ENCODE results near the gene TMEM125. TPM values are rescaled to one million over a fixed set of nuclear protein-coding genes. Genes with fewer than 3 reads are reported as not detected.

TMEM125 gene
- total RNA-seq, 2 donors from 2014 or later = 59.8 to 80.0 TPM

DNA sequence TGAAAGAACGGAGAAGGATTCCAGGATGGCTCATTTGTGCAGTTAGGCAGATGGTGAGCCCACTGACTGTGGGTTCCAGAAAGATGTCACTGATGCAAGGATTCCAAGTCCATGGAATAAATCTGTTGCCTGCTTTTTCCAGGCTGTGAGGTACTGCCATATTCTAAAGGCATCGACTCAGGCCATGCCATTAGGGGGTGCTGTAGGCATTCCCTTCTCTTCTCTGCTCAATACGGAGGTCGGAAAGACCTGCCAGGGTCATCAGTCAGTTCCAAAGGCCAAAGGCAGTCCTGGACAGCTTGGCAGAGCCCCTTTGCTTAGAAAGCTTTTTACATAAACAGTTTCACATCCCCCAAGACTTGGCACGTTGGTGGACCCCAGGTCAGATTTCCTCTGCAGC, 31.7 kb upstream of the TMEM125 start:
- H3K9me3 ChIP-seq = no peaks in the 10 kb centered on the region
- TF ChIP-seq, protein P1, sequence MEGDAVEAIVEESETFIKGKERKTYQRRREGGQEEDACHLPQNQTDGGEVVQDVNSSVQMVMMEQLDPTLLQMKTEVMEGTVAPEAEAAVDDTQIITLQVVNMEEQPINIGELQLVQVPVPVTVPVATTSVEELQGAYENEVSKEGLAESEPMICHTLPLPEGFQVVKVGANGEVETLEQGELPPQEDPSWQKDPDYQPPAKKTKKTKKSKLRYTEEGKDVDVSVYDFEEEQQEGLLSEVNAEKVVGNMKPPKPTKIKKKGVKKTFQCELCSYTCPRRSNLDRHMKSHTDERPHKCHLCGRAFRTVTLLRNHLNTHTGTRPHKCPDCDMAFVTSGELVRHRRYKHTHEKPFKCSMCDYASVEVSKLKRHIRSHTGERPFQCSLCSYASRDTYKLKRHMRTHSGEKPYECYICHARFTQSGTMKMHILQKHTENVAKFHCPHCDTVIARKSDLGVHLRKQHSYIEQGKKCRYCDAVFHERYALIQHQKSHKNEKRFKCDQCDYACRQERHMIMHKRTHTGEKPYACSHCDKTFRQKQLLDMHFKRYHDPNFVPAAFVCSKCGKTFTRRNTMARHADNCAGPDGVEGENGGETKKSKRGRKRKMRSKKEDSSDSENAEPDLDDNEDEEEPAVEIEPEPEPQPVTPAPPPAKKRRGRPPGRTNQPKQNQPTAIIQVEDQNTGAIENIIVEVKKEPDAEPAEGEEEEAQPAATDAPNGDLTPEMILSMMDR (IDR thresholded peaks at IDR 0.05) = peak; percentile 68
- no peak overlapping the region for H3K9ac ChIP-seq (ENCODE audit: low read depth in 2 of 2, low read length in 2 of 2)
- H3K27ac ChIP-seq = no peak overlapping the region
- DNase-seq = peak; percentile 82
- H3K36me3 ChIP-seq = no peaks in the 10 kb centered on the region
- intact Hi-C loops (cut with DNase I) = no loop called here
- no peaks in the 10 kb centered on the region for H3K4me1 ChIP-seq
- no peak overlapping the region for H3K4me3 ChIP-seq
- no peaks in the 10 kb centered on the region for H3K27me3 ChIP-seq

DNA sequence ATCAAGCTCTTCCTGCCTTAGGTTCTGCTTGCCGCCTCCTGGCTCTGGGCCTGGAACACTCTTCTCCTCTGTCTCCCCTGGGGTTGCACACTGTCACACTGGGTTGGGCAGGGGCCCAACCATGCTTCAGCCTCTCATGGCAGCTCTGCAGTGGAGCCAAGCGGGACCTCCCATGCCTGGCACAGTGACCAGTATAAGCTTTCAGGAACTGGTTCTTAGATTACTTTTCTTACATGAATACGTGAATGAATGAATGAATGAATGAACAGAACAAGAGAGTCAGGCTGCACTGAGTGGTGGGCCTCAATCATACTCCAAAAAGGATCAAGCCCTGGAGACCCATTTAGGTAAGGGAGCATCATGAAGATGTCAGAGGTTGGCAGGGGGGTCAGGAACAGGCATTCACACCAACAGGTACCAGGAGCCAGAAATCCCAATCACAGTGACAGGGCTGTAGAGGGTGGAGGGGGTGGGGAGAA, 30.8 kb upstream of the TMEM125 start:
- no peak overlapping the region for H3K27ac ChIP-seq
- DNase-seq = no peak
- H3K27me3 ChIP-seq = no peaks in the 10 kb centered on the region
- H3K36me3 ChIP-seq = no peaks in the 10 kb centered on the region
- no peak overlapping the region for H3K9ac ChIP-seq (ENCODE audit: low read depth in 2 of 2, low read length in 2 of 2)
- no peaks in the 10 kb centered on the region for H3K9me3 ChIP-seq
- intact Hi-C loops (cut with DNase I) = no loop called here
- TF ChIP-seq, protein P1 (IDR thresholded peaks at IDR 0.05) = no peak
- H3K4me3 ChIP-seq = no peak overlapping the region
- H3K4me1 ChIP-seq = no peaks in the 10 kb centered on the region

DNA sequence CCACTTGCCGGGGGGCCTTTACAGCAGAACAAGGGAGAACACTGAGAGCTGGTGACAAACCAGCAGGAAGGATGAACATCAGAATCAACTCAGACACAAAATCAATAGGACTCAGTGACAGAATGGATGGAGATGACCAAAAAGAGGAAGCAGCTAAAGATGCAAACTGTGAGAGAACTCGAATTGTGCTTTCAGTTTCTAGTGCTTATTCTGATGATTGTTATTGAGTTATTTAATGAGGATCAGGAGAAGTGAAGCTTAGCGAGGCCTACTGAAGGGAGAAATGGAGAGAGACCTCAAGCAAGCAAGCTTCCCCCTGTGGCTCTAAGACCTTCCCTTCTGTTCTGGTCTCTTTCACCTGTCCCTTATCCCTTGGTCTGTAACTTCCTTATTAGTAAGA, 30.3 kb upstream of the TMEM125 start:
- Histone ChIP-seq H3K9ac (ENCODE audit: low read depth in 2 of 2, low read length in 2 of 2) (no peak overlapping the region), H3K27me3 (no peaks in the 10 kb centered on the region), H3K4me3 (no peak overlapping the region), H3K27ac (no peak overlapping the region), H3K4me1 (no peaks in the 10 kb centered on the region), H3K9me3 (no peaks in the 10 kb centered on the region), H3K36me3 (no peaks in the 10 kb centered on the region)
- intact Hi-C loops (cut with DNase I) = no loop called here
- no peak for DNase-seq
- TF ChIP-seq, protein P1 (IDR thresholded peaks at IDR 0.05) = no peak

DNA sequence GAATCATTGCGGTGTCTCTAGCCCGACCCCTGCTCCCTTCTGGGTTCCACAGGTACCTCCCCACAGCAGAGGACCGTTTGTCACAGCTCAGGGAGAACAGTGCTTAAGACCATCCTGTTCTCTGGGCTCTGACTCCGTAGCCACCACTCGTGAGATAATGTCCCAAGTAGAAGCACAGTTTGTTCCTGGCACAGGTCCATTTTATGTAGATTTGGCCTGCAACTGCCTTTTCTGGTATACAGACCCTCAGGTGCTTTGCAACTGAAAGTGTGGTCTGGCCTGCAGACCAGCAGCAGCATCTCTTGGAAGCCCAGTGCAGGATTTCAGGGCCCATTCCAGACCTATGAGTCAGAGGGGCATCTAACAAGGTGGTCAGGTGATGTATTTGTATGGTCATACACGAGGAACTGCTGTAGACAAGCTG, 28.4 kb upstream of the TMEM125 start:
- TF ChIP-seq, protein P1 (IDR thresholded peaks at IDR 0.05) = no peak
- H3K36me3 ChIP-seq = no peaks in the 10 kb centered on the region
- no peak overlapping the region for H3K4me3 ChIP-seq
- no peak overlapping the region for H3K27ac ChIP-seq
- H3K27me3 ChIP-seq = no peaks in the 10 kb centered on the region
- no peak overlapping the region for H3K9ac ChIP-seq (ENCODE audit: low read depth in 2 of 2, low read length in 2 of 2)
- H3K9me3 ChIP-seq = no peaks in the 10 kb centered on the region
- H3K4me1 ChIP-seq = no peaks in the 10 kb centered on the region
- DNase-seq = no peak
- intact Hi-C loops (cut with DNase I) = no loop called here

DNA sequence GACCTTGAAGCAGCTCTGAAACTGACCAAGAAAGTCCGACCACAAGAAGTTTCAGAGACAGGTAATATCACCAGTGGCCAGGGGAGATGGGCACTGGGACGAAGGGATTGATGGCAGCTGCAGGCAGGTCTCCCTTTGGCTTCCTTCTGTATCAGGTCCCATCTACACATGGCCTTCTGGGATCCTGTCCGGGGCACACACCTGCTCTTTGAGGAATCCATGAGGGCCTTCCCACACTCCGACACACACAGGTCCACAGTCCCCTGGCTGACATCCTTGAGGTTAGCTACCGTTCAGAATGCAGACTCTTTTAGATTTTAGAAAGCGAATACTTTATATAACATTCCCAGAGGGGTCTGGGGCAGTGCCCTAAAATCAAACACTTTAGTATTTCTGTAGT, 26.5 kb upstream of the TMEM125 start:
- no peak for DNase-seq
- intact Hi-C loops (cut with DNase I) = no loop called here
- no peaks in the 10 kb centered on the region for H3K4me1 ChIP-seq
- TF ChIP-seq, protein P1 (IDR thresholded peaks at IDR 0.05) = no peak
- no peaks in the 10 kb centered on the region for H3K27me3 ChIP-seq
- no peak overlapping the region for H3K27ac ChIP-seq
- no peak overlapping the region for H3K4me3 ChIP-seq
- no peaks in the 10 kb centered on the region for H3K9me3 ChIP-seq
- no peak overlapping the region for H3K9ac ChIP-seq (ENCODE audit: low read depth in 2 of 2, low read length in 2 of 2)
- no peaks in the 10 kb centered on the region for H3K36me3 ChIP-seq
